ENCODE measurements around the gene PHACTR3.

Gene PHACTR3

GRCh38 chr20:59668926-59669850 is 64.8 kb downstream of the PHACTR3 start:
- no peak for DNase-seq
- Histone ChIP-seq H3K27me3 (ENCODE audit: control insufficient read depth in 1 of 2, insufficient read depth in 1 of 2, low read length in 2 of 2) (peaks cover 0 to 5% of the 10 kb centered on the region in 2 experiments), H2AK5ac (ENCODE audit: low read length, severe bottlenecking) (no peak overlapping the region), H2BK15ac (ENCODE audit: low read depth, poor library complexity, severe bottlenecking) (no peak overlapping the region), H4K91ac (ENCODE audit: low read length) (no peak overlapping the region), H3K4me2 (ENCODE audit: low read length, poor library complexity, severe bottlenecking) (no peak overlapping the region), H2BK5ac (ENCODE audit: low read depth, low read length, poor library complexity, severe bottlenecking) (no peak overlapping the region), H3K9ac (ENCODE audit: low read length) (no peak overlapping the region), H3K36me3 (ENCODE audit: control insufficient read depth in 1 of 2, insufficient read depth in 2 of 2, low read depth in 1 of 2, low read length in 2 of 2) (no peaks in the 10 kb centered on the region), H3K23ac (ENCODE audit: low read length in 2 of 2) (no peak overlapping the region), H3K18ac (ENCODE audit: low read depth in 1 of 2, low read length in 2 of 2) (no peak overlapping the region), H2AFZ (ENCODE audit: low read depth, low read length) (no peak overlapping the region), H3K9me3 (ENCODE audit: control insufficient read depth, low read length) (no peaks in the 10 kb centered on the region), H3K27ac (ENCODE audit: low read length, poor library complexity, severe bottlenecking) (no peak overlapping the region), H4K8ac (ENCODE audit: low read length) (no peak overlapping the region), H3K14ac (ENCODE audit: low read length in 2 of 2) (no peak overlapping the region), H2BK120ac (ENCODE audit: low read depth, low read length) (no peak overlapping the region), H3K4me3 (ENCODE audit: insufficient read depth in 1 of 2, low read depth in 1 of 2, low read length in 2 of 2) (no peak overlapping the region), H3K4ac (ENCODE audit: low read depth in 1 of 2, low read length in 2 of 2) (no peak overlapping the region), H3K4me1 (ENCODE audit: control insufficient read depth, insufficient read depth, low read depth, low read length) (no peaks in the 10 kb centered on the region), H3K79me1 (replicated peaks; ENCODE audit: low read length, poor library complexity, severe bottlenecking) (no peaks in the 10 kb centered on the region), H2BK12ac (ENCODE audit: low read length in 2 of 2) (no peak overlapping the region)
- WGBS = 61% methylated on average over 9 of the region's 11 CpGs

DNA sequence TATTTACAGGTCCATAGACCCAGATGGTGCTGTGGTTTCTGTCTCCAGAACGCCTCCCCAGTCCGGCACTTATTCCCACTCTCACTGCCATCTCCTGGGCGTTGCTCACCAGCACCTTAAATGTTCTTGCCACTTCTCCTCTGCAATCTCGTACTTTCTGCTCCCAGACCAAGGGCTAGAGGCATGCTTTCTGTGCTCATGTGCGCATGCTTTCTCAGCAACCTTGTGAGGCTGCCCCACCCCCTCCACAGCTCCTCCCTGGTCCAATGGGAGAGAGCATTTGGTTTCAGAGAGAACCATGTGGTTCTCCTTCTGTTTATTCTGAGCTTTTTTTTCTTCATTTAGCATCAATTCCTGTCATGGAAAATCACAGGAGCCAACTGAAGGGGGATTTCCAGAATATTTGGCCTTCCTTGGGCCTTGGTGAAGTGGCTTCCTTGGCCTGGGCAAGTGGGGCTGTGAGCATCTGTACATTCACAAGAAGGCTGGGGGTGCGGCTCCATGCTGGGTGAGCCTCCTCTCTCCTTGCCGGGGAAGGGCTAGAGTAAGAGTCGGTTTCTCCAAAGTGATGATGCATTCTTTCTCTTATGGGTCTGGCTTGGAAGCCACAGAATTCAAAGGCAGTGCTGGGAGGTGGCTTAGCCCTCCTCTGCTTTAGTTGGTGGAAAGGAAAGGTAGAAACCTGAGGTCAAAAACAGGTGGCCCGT is 66.6 kb downstream of the PHACTR3 start:
- Histone ChIP-seq H3K4me2 (ENCODE audit: low read length, poor library complexity, severe bottlenecking) (no peak overlapping the region), H3K4ac (ENCODE audit: low read depth in 1 of 2, low read length in 2 of 2) (no peak overlapping the region), H3K18ac (ENCODE audit: low read depth in 1 of 2, low read length in 2 of 2) (no peak overlapping the region), H3K4me1 (ENCODE audit: control insufficient read depth, insufficient read depth, low read depth, low read length) (no peaks in the 10 kb centered on the region), H2BK12ac (ENCODE audit: low read length in 2 of 2) (no peak overlapping the region), H2BK15ac (ENCODE audit: low read depth, poor library complexity, severe bottlenecking) (no peak overlapping the region), H4K91ac (ENCODE audit: low read length) (no peak overlapping the region), H3K9me3 (ENCODE audit: control insufficient read depth, low read length) (no peaks in the 10 kb centered on the region), H2BK120ac (ENCODE audit: low read depth, low read length) (no peak overlapping the region), H2BK5ac (ENCODE audit: low read depth, low read length, poor library complexity, severe bottlenecking) (no peak overlapping the region), H3K27ac (ENCODE audit: low read length, poor library complexity, severe bottlenecking) (no peak overlapping the region), H3K14ac (ENCODE audit: low read length in 2 of 2) (no peak overlapping the region), H2AFZ (ENCODE audit: low read depth, low read length) (no peak overlapping the region), H3K79me1 (replicated peaks; ENCODE audit: low read length, poor library complexity, severe bottlenecking) (no peaks in the 10 kb centered on the region), H3K36me3 (ENCODE audit: control insufficient read depth in 1 of 2, insufficient read depth in 2 of 2, low read depth in 1 of 2, low read length in 2 of 2) (no peaks in the 10 kb centered on the region), H3K23ac (ENCODE audit: low read length in 2 of 2) (no peak overlapping the region), H3K27me3 (ENCODE audit: control insufficient read depth in 1 of 2, insufficient read depth in 1 of 2, low read length in 2 of 2) (peaks cover 0 to 7% of the 10 kb centered on the region in 2 experiments), H2AK5ac (ENCODE audit: low read length, severe bottlenecking) (no peak overlapping the region), H3K4me3 (ENCODE audit: insufficient read depth in 1 of 2, low read depth in 1 of 2, low read length in 2 of 2) (no peak overlapping the region), H3K9ac (ENCODE audit: low read length) (no peak overlapping the region), H4K8ac (ENCODE audit: low read length) (no peak overlapping the region)
- no peak for DNase-seq
- 73% methylated on average over 9 of the region's 9 CpGs for whole genome bisulfite sequencing

DNA sequence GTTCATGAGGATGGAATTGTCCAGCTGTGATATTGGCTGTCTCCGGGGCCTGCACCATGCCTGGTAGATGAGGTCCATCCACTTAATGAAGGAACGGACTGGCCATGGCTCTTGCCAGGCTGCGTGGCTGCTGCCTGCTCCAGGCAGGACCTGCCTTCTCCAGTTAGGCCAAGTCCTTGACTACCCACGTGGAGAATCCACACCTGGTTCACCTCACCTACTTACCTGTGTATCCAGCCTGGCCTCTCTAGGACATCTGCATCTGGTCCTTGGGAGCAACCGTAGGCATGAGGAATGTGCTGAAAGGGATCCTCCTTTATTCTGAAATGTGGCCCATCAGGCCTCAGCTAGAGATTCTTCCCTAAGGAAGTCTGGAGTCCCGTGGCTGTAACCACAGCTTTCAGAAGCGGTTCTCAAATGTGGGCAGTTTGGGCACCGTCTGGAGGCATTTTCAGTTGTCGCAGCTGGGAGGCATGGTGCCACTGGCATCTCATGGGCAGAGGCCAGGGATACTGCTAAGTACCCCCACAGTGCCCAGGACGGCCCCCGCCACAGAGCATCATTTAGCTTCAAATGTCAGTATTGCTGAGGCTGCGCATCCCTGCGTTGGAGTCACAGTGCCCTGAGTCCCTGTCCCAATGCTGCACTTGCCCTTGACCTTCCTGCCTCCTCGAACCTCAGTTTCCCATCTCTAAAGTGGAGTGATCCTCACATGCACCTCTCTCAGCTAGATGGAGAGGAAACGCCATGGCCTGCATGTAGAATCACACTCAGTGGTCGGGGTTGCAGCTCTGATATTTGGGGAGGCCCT is 67.5 kb downstream of the PHACTR3 start:
- no peak overlapping the region for H2AFZ ChIP-seq (ENCODE audit: low read depth, low read length)
- H3K27me3 ChIP-seq (ENCODE audit: control insufficient read depth in 1 of 2, insufficient read depth in 1 of 2, low read length in 2 of 2) = peaks cover 0 to 15% of the 10 kb centered on the region in 2 experiments
- no peak overlapping the region for H3K18ac ChIP-seq (ENCODE audit: low read depth in 1 of 2, low read length in 2 of 2)
- no peaks in the 10 kb centered on the region for H3K9me3 ChIP-seq (ENCODE audit: control insufficient read depth, low read length)
- H4K8ac ChIP-seq (ENCODE audit: low read length) = no peak overlapping the region
- no peak overlapping the region for H2AK5ac ChIP-seq (ENCODE audit: low read length, severe bottlenecking)
- no peak overlapping the region for H2BK12ac ChIP-seq (ENCODE audit: low read length in 2 of 2)
- no peak overlapping the region for H3K23ac ChIP-seq (ENCODE audit: low read length in 2 of 2)
- no peak overlapping the region for H2BK120ac ChIP-seq (ENCODE audit: low read depth, low read length)
- no peaks in the 10 kb centered on the region for H3K79me1 ChIP-seq (replicated peaks; ENCODE audit: low read length, poor library complexity, severe bottlenecking)
- DNase-seq = no peak
- H2BK5ac ChIP-seq (ENCODE audit: low read depth, low read length, poor library complexity, severe bottlenecking) = no peak overlapping the region
- H3K4me3 ChIP-seq (ENCODE audit: insufficient read depth in 1 of 2, low read depth in 1 of 2, low read length in 2 of 2) = no peak overlapping the region
- H3K4me2 ChIP-seq (ENCODE audit: low read length, poor library complexity, severe bottlenecking) = no peak overlapping the region
- H3K14ac ChIP-seq (ENCODE audit: low read length in 2 of 2) = no peak overlapping the region
- H4K91ac ChIP-seq (ENCODE audit: low read length) = no peak overlapping the region
- 65% methylated on average over 15 of the region's 16 CpGs for WGBS
- no peak overlapping the region for H3K9ac ChIP-seq (ENCODE audit: low read length)
- H3K27ac ChIP-seq (ENCODE audit: low read length, poor library complexity, severe bottlenecking) = no peak overlapping the region
- H3K4ac ChIP-seq (ENCODE audit: low read depth in 1 of 2, low read length in 2 of 2) = no peak overlapping the region
- no peak overlapping the region for H2BK15ac ChIP-seq (ENCODE audit: low read depth, poor library complexity, severe bottlenecking)
- no peaks in the 10 kb centered on the region for H3K36me3 ChIP-seq (ENCODE audit: control insufficient read depth in 1 of 2, insufficient read depth in 2 of 2, low read depth in 1 of 2, low read length in 2 of 2)
- no peaks in the 10 kb centered on the region for H3K4me1 ChIP-seq (ENCODE audit: control insufficient read depth, insufficient read depth, low read depth, low read length)
